HepG2 (cell line): Measurements from ENCODE around the gene M1AP. TPM values are rescaled to one million over a fixed set of nuclear protein-coding genes. Genes with fewer than 3 reads are reported as not detected.
A peak's percentile ranks its signal among the peaks of the same experiment; 100 is the strongest.

Experiments
- BORCS8-MEF2B ChIP-seq: sonication (generic); formaldehyde crosslinking; IDR thresholded peaks from 2 replicates; pipeline ENCODE4 v1.8.0; 2022; ENCODE audit warnings: mild to moderate bottlenecking, missing genetic modification reagents
- GTF3A ChIP-seq: sonication (generic); formaldehyde crosslinking; conservative IDR thresholded peaks from 2 replicates; pipeline ENCODE4 v1.4.0; 2020; ENCODE audit warnings: mild to moderate bottlenecking, missing genetic modification reagents
- MEF2D ChIP-seq: sonication (generic); formaldehyde crosslinking; IDR thresholded peaks from 2 replicates; pipeline ENCODE4 v1.5.1; 2020; ENCODE audit warnings: mild to moderate bottlenecking, missing genetic modification reagents
- MIXL1 ChIP-seq: IDR thresholded peaks from 2 replicates; pipeline ENCODE4 v1.6.1; 2016
- PBX2 ChIP-seq: IDR thresholded peaks from 2 replicates; pipeline ENCODE4 v1.6.1; 2016; ENCODE audit warnings: control low read depth
- RXRB ChIP-seq: IDR thresholded peaks from 2 replicates; pipeline ENCODE4 v1.6.1; 2016; ENCODE audit warnings: borderline replicate concordance, missing genetic modification reagents, missing compliant biosample characterization
- TFE3 ChIP-seq: IDR thresholded peaks from 2 replicates; pipeline ENCODE4 v1.6.1; 2016
- XBP1 ChIP-seq: sonication (generic); formaldehyde crosslinking; IDR thresholded peaks from 2 replicates; pipeline ENCODE4 v1.5.0; 2020; ENCODE audit warnings: missing genetic modification reagents
- ZBTB7A ChIP-seq: sonication (generic); formaldehyde crosslinking; IDR thresholded peaks from 2 replicates; pipeline ENCODE4 v1.8.0; 2022; ENCODE audit warnings: mild to moderate bottlenecking, missing genetic modification reagents
- ZMYM4 ChIP-seq: sonication (generic); formaldehyde crosslinking; IDR thresholded peaks from 2 replicates; pipeline ENCODE4 v1.8.1; 2023; ENCODE audit warnings: mild to moderate bottlenecking, missing genetic modification reagents
- ZNF343 ChIP-seq: sonication (generic); formaldehyde crosslinking; IDR thresholded peaks from 2 replicates; pipeline ENCODE4 v1.4.0; 2020; ENCODE audit warnings: mild to moderate bottlenecking, missing genetic modification reagents
- ZNF614 ChIP-seq: IDR thresholded peaks from 2 replicates; pipeline ENCODE4 v1.6.1; 2018; ENCODE audit warnings: missing biosample characterization, missing genetic modification reagents, inconsistent platforms, borderline replicate concordance
- polyA plus RNA-seq, 8 experiments: library from polyadenylated mRNA; depleted of rRNA in 3 of 8; stranded (reverse) in 7 of 8; unstranded in 1 of 8; fragments of >200 nt; fragmentation: Illumina TruSeq in 4 of 8; extraction: Trizol in 4 of 8; gene quantifications; 2 replicates each; pipeline versions ENCODE4 v1.2.1 to v1.2.3, GENCODE V29; 2011 to 2016; ENCODE audit warnings: low read depth in 4 of 8, missing spikeins in 1 of 8, mixed read lengths in 1 of 8; ENCODE audit not compliant: insufficient read depth in 1 of 8
- total RNA-seq, 5 experiments: library from RNA; depleted of rRNA; stranded (reverse); fragments of >200 nt; fragmentation: Illumina TruSeq; extraction: Trizol; gene quantifications; 2 replicates each; pipeline ENCODE4 v1.2.3, GENCODE V29; 2016; ENCODE audit warnings: low read depth in 1 of 5
- TF ChIP-seq, protein P1 (sequence below): sonication (generic); formaldehyde crosslinking; IDR thresholded peaks from 2 replicates; pipeline ENCODE4 v1.4.0; 2020; ENCODE audit warnings: missing genetic modification reagents
- TF ChIP-seq, protein P2 (sequence below): sonication (generic); formaldehyde crosslinking; conservative IDR thresholded peaks from 2 replicates; pipeline ENCODE4 v1.4.0; 2020; ENCODE audit warnings: mild to moderate bottlenecking, missing genetic modification reagents, moderate library complexity

M1AP gene
- total and polyA plus RNA-seq, 2 of the 13 experiments (the other 11 are each of a cell fraction or from before 2014, with no cell fraction given), result not detected

GRCh38 chr2:74690571-74690970 is 42.4 kb upstream of the M1AP start (continued):
- TF ChIP-seq TFE3 (CRISPR knock-in tag), result no peak
- TF ChIP-seq, protein P1, sequence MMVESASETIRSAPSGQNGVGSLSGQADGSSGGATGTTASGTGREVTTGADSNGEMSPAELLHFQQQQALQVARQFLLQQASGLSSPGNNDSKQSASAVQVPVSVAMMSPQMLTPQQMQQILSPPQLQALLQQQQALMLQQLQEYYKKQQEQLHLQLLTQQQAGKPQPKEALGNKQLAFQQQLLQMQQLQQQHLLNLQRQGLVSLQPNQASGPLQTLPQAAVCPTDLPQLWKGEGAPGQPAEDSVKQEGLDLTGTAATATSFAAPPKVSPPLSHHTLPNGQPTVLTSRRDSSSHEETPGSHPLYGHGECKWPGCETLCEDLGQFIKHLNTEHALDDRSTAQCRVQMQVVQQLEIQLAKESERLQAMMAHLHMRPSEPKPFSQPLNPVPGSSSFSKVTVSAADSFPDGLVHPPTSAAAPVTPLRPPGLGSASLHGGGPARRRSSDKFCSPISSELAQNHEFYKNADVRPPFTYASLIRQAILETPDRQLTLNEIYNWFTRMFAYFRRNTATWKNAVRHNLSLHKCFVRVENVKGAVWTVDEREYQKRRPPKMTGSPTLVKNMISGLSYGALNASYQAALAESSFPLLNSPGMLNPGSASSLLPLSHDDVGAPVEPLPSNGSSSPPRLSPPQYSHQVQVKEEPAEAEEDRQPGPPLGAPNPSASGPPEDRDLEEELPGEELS, result no peak
- no peak for TF ChIP-seq ZBTB7A
- no peak for TF ChIP-seq GTF3A (CRISPR knock-in tag)
- 0 out of 2 replicates have a peak, but pooled peaks have one; percentile 18 for TF ChIP-seq RXRB (CRISPR knock-in tag)
- peak; percentile 48; the same call in 1 of the 2 replicates for TF ChIP-seq MIXL1
- TF ChIP-seq MEF2D (CRISPR knock-in tag), result no peak
- TF ChIP-seq XBP1, result no peak
- TF ChIP-seq ZNF614, result no peak
- TF ChIP-seq, protein P2, sequence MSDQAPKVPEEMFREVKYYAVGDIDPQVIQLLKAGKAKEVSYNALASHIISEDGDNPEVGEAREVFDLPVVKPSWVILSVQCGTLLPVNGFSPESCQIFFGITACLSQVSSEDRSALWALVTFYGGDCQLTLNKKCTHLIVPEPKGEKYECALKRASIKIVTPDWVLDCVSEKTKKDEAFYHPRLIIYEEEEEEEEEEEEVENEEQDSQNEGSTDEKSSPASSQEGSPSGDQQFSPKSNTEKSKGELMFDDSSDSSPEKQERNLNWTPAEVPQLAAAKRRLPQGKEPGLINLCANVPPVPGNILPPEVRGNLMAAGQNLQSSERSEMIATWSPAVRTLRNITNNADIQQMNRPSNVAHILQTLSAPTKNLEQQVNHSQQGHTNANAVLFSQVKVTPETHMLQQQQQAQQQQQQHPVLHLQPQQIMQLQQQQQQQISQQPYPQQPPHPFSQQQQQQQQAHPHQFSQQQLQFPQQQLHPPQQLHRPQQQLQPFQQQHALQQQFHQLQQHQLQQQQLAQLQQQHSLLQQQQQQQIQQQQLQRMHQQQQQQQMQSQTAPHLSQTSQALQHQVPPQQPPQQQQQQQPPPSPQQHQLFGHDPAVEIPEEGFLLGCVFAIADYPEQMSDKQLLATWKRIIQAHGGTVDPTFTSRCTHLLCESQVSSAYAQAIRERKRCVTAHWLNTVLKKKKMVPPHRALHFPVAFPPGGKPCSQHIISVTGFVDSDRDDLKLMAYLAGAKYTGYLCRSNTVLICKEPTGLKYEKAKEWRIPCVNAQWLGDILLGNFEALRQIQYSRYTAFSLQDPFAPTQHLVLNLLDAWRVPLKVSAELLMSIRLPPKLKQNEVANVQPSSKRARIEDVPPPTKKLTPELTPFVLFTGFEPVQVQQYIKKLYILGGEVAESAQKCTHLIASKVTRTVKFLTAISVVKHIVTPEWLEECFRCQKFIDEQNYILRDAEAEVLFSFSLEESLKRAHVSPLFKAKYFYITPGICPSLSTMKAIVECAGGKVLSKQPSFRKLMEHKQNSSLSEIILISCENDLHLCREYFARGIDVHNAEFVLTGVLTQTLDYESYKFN (CRISPR knock-in tag), result 0 out of 2 replicates have a peak, but pooled peaks have one; percentile 12
- no peak for TF ChIP-seq PBX2 (CRISPR knock-in tag)
- TF ChIP-seq ZMYM4 (CRISPR knock-in tag), result no peak
- no peak for TF ChIP-seq BORCS8-MEF2B (CRISPR knock-in tag)
- TF ChIP-seq ZNF343 (CRISPR knock-in tag), result no peak
